Stimulated activated CD4-positive, alpha-beta T cell treated with anti-CD3 and anti-CD28 coated beads, TNF-alpha, amount 100 ng/mL, for 4 hours (primary cell): ENCODE results near the gene STX17.

Experiments
- DNase-seq, 3 experiments: peaks; one replicate each; pipeline ENCODE4 v3.0.0-alpha.2; 2020; ENCODE audit warnings: low read depth in 3 of 3

STX17 gene

DNA sequence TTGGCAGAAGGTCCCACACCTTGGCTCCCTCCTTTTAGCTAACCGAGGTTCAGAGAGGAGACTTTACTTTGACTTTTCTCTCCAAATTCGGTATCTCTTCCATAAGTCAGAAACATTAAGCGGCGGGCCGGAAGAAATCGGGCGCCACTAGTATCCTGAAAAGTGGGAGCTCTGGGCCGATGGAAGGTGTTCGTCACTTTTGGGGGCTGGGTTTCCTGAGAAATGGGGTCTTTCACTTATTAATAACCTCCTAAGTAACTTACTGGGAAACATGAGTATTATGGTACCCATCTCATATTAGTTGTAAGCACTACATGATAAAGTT lies 716 bp downstream of the STX17 start:
- no peak for DNase-seq

DNA sequence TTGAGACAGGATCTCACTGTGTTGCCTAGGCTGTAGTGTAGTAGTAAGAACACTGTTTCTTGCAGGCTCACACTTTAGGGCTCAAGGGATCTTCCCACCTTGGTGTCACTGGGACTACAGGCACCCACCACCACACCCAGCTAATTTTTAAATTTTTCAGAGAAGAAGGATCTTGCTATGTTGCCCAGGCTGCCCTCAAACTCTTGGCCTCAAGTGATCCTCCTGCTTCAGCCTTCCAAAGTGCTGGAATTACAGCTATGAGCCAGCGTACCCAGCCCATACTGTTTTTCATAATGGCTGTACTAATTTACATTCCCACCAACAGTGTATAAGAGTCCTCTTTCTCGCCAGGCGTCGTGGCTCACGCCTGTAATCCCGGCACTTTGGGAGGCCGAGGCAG lies 5.1 kb downstream of the STX17 start:
- DNase-seq, result no peak

DNA sequence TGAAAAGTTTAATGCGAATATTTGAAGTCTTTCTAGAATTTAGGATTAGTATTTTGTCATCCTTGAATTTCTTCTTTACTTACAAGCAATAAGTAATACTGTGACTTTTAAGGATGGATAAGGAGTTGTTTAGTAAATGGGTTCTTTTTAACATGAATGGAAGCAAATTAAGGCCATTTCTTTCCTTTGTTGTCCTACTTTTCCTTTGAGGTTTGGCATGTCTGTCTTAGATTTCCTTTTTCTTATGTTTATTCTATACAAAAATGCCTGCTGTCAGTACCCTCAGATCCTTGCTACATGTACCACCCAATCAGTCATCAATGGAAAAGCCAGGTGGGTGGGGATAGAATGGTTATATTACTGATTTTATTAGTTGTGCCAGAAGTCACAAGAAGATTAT lies 10.2 kb downstream of the STX17 start:
- no peak for DNase-seq

DNA sequence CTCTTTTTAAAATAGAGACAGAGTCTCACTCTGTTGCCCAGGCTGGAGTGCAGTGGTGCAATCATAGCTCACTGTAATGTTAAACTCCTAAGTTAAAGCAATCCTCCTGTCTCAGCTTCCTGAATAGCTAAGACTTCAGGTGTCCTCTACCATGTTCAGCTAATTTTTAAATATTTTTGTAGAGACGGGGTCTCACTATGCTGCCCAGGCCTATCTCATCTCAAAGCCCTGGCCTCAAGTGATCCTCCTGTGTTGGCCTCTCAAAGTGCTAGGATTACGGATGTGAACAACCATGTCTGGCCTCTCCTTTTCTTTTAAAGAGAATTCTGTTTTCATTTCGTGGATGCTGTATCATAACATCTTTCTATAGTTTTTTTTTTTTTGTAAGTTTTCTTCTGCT lies 11.7 kb downstream of the STX17 start:
- DNase-seq, result no peak

DNA sequence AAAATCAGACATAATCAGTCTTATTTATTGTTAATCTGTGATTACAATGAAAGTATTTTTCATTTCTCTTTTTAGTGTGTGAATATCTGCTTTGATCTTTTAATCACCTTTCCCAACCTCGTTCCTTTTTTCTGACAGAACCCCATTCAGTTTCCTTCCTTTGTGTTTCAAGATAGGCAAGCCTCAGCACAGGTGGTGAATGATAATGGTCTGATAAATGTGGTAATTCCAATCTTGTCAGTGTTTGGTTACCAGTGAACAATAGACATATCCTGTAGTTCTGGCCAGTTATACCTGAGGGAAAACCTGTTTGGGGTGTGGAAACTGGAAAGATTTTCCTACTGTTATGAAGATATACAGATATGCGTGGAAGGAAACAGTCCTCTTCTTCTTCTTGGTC lies 13.5 kb downstream of the STX17 start:
- DNase-seq, result no peak

DNA sequence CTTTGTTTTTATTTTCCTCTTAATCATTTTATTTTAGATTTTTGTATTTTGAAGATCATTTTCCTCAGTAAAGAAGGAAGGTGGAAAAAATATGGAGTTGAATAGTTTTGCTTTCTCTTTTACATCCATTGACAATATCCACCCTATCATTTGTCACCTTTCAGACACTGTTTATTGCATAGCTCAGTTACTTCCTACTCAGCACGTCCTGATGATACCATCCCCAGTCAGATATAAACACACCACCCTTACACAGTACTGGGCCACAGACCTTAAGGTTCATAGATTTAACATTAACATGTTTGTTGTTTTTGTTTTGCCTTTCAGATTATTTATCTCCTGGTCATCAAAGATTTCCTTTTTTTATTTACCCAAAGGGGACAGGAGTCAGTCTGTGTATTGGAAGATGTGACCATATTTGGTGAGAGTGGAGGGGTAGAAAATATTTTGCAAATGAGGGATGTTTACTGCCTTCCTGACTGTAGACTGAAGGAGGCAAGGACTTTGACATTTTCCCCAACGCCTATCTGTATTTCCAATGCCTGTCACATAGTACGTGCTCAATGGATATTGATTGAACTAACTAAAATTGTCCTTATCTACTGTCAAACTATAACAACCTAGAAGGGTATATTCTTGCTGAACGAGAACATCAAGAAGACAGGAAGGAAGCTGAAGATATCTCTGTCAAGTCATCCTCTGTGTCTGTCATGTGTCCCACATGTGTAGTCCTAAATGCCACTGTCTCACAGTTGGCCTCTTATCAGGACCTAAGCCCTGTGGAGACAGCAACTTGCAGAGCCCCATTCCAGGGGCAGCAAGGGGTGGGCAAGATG lies 15.6 kb downstream of the STX17 start:
- DNase-seq, result no peak

DNA sequence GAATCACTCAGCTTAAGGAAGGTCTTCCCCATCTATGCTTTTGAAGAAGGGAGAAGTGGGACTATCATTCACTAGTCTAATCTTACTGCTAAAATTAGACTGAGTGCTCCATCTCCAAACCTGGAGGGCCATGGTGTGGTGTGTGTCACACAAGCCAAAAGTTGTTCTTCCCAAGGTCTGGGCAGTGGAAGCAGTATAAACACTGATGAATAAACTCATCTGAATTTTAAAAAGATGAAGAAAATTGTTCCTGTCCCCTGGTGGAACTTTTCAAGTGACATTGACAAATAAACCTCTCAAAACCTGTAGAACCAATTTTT lies 16.2 kb downstream of the STX17 start:
- DNase-seq, result no peak

DNA sequence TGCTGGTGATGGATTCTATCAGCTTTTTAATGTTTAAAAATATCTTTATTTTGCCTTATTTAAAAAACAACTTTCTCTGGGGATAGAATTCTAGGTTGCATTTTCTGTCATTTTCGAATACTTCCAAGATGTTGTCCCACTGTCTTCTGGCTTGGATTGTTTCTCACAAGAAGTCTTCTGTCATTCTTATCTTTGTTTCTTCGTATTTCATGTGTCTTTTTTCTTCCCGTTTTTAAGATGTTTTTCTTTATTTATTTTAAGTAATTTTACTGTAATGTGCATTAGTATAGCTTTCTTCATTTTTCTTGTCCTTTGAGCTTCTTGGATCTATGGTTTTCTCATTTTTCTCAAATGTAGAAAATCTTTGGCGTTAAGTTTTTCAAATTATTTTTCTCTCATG lies 19.1 kb downstream of the STX17 start:
- DNase-seq, result no peak

DNA sequence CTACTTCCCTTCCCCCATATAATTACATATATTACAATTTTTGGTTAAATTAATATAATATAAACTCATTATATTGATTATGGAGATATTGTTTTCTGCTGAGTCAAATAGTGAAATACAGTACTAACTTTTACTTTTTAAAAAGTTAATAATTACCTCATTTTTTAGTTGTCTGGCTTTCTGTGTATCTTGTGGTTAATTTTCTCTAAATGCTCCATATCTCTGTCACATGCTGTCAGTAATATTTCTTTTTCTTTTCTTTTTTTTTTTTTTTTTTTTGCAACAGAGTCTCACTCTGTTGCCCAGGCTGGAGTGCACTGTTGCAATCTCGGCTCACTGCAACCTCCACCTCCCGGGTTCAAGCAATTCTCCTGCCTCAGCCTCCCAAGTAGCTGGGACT lies 23.2 kb downstream of the STX17 start:
- no peak for DNase-seq

DNA sequence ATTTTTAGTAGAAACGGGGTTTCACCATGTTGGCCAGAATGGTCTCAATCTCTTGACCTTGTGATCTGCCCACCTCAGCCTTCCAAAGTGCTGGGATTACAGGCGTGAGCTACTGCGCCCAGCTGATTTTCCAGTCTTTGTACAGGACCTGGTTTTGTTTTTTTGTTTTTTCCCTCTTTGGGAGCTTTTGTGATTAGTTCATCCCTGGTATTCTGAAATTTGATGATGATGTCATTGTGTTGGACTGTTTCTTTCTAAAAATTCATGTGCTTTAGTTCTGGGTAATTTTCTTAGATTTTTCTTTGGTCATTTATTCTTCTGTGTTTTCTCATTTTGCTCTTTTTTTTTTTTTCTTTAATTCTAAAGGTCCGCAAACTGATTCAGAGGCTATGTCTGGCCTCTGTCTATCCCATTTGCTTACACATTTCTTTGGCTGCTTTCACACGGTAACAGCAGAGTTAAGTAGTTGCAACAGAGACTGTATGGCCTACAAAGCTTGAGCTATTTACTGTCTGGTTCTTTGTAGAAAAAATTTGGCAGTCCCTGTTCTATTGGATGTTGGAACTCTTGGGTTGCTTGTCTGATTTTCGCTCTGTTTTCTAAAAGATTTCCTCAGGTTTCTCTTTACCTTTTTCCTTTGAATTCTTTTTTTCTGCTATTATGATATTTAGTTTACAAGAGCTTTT lies 24.8 kb downstream of the STX17 start:
- DNase-seq, result no peak

DNA sequence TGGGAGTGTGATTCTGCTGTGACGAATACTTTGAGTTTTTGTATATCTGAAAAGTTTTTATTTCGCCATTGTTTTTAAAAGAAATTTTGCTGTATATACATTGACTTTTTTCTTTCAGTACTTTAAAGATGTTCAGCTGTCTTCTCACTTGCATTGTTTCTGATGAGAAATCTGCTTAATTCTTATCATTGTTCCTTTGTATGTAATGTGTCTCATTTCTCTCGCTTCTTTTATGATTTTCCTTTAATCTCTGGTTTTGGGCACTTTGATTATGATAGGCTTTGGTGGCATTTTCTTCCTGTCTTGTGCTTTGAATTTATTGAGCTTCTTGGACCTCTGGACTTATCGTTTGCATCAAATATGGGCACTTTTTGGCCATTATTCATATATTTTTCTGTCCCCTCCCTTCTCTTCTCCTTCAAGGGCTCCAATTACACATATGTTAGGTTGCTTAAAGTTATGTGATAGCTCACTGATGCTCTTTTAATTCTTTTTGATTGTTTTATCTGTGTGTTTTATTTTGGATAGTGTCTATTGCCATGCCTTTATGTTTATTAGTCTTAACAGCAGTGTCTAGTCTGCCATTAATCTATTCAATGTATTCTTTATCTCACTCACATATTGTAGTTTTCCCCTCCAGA lies 30.6 kb downstream of the STX17 start:
- DNase-seq, result no peak

DNA sequence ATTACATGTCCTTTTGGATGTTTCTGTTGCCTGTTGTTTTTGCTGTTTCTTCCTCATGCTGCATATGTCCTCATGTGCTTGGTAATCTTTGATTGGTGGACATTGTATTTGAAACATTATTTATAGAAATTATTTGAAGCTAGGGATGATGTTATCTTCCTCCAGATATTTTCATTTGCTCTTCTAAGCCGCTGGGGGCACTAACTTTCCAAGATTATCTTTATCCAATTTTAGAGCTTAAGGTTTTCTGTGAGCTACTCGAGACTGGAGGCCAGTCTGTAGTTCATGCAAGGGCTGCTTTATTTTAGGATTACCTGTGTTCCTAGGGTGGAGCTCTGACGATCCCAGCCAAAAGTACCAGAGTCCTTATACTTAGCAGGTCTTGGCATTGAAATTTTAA lies 40.9 kb downstream of the STX17 start:
- DNase-seq, result no peak

DNA sequence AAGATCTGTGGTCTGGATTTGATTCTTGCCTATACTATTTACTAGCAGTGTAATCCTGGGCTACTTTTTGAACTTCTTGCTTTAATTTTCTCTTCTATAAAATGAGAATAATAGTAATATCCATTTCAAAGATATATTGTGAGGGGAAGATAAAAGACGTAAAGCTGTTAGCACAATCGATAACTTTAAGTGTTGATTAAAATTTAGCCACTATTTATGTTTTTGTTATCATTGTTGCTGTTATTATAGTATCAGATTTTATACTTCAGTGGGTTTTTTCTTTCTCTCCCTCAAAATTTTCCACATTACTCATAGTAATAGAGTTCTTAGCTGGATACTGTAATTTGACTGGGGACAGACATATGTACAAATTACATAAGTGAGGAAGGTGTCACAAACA lies 42.0 kb downstream of the STX17 start:
- no peak for DNase-seq

DNA sequence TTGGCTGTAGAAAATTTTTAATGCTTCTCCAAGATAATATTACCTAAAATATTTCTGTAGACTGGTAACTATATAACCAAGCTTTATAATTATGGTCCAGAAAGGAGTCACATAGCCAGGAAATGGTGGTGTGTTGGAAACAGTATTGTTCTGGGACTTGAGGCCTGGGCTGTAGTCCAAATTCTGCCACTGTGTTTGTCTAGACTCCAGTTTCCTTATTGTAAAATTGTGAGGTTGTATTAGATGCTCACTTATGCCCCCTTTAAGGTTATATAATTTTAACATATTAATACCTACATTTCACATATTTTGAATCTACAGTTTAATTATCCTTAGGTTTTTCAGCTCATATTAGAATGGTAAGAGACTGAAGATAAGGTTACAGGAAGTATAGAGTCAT lies 42.4 kb downstream of the STX17 start:
- DNase-seq, result no peak

DNA sequence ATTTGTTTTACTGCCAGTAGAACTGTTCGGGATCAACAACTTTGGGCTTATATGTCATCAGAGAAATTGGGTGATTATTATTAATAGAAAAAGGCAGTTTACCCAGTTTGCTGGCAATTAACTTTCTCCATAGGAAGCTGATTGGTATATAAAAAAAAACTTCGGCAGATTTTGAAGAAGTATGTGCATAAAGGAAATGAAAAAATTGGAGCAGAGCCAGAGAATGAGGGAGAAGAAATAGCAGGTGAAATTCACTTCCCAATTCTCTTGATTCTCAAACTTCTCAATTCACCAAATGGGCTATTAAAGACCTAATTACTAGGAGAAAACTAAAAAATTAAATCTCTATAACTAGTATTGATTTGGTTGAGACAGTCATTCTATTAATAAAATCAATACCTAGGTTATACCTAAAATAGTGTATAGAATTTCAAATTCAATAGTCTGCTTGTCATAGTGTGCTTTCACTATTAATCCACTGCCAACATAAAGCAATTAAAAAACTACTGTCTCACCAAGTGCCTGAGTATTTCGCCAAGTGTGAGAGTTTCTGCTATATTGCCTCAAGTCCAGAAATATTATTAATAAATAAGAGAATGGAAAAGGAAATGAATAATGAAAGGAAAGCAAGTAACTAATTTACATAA lies 47.5 kb downstream of the STX17 start:
- no peak for DNase-seq

DNA sequence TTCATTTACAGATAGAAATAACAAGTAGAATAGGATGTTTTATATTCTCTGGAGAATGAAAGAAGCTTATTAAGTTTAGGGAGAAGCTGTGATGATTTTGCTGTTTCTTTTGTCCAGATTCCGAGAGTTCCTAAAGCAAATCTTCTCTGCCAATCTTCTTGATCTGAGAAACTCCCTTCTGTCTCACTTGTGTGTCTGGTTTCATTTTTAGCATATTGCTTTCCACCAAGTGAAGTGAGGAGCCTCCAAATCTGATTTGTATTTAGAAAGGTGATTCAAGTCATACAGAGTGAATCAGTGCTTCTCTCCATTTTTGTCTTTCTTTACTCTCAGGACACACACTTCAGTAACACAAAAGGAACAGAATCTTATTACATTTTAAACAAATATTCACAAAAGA lies 48.4 kb downstream of the STX17 start:
- no peak for DNase-seq

DNA sequence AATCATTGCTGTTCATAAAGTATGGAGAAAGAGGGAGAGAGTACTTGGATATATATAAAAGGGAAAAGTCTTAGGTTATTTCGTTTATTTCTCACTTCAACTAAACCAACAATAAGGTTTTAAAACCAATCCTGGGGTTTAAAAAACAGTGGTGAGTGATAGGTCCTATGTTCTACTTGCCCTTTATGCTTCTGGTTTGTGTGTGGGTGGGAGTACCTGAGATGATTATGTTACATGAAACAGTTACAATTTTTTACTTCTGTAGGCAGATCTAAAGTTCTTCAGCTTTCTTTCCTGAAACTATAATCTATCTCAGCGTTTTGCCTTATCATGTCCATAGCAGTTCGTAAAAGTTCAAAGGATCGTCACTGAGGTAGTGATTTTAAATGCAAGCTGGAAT lies 49.2 kb downstream of the STX17 start:
- DNase-seq, result no peak

DNA sequence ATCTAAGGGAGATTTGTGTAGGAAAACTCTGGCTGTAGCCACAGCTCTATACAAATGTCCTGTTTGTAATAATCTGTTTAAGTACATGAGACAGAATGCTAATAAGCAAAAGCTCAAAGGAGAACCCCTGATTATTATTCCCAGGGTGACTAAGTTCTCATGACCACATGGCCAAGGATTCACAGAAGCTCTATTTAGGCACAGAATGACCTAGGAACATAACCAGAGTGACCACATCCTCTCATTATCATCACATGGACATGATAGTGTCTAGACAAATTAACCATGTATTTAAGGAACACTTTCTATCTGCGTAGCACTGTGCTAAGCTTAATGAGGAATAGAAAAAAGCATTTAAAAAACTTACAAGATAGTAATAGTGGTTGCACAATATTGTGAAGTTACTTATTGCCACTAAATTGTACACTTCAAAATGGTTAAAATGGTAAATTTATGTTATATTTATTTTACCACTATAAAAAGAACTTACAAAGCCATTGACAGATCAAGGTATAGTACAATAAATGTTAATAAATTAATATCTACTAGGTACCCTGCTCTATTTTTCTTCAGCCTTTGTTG lies 56.3 kb downstream of the STX17 start:
- no peak for DNase-seq

DNA sequence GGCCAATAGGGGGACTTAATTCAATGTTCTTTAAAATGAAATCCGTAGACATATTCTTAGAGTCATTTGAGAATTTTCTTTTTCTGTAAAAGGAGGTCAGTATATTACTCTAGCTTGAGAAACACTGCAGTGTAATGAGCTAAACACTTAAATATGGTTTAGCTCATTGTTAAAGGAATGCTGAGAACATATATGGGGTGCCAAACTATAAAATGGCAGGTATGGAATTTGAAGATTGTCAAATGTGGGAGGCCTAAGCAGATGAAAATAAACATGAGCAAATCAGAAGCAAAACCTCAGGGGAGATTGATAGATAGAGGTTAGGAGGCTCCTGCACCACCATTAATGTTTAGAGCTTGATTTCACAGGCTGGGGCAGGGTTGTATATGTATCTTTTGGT lies 57.9 kb downstream of the STX17 start:
- DNase-seq, result no peak

DNA sequence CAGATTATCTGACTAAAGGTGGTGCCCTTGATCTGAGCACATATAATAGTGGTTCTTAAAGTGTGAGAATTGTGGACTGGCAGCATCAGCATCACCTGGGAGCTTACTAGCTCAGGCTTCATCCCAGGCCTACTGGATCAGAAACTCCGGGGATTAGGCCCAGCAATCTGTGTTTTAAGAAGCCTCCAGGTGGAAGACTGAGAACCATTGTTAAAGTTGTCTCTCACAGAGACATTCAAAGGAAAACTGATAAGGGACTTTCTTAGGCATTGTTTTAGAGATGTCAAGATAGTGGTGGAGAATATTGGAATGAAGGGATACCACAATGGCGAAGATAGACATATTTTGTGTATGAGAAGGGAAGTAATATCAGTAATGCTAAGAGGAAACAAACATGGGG lies 59.5 kb downstream of the STX17 start:
- DNase-seq, result no peak

DNA sequence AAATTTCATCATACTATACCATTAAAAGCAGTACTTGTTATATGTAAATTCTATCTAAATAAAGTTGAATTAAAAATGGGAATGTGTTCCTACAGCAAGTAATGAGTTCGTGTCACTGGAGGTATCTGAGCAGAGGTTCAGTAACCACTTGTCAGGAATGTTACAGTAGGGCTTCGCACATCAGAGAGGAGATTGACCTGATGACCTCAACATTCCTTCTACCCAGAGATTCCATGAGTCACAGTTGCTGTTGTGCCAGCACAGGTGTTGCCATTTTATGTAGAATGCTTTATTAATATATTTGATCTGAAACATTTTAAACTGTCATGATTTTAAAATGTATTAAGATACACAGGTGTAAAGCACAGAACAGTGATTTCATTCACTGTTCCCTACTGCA lies 60.3 kb downstream of the STX17 start:
- DNase-seq, result no peak

DNA sequence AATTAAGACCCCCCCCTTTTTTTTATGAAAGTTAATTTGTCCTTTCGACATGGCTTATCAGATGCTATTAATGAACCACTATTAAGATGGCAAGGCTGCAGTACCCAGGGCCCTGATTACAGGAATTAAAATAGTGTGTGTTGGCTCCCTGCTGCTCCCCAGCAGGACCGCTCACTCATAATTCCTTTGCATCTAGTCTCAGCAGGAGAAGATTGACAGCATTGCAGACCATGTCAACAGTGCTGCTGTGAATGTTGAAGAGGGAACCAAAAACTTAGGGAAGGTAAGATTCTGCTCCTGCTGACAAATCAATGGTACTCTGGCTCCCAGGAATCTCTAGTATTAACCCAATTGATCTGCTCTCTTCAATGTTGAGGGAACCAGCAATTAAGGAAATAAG lies 61.0 kb downstream of the STX17 start:
- DNase-seq, result no peak

DNA sequence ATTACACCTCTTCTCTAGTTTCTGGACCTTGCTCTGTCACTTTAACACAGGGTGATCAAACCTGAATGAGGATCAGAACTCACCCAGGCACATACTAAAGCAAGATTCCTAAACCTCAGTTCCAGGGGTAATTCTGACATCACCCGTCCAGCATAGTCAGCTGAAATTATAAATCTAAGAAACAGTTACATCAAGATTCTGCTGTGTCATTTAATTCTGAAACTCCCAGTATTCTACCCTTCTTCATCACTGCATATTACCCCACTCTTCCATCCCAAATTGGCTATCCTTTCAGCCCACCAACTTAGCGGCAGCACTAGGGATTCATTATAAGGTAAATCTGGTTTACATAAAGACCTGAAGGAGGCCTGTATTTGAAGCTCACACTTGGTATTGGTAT lies 64.0 kb downstream of the STX17 start:
- DNase-seq, result no peak
